B cell (primary cell): ENCODE results near the gene C20orf141. TPM values are rescaled to one million over a fixed set of nuclear protein-coding genes. Genes with fewer than 3 reads are reported as not detected.

Experiments used
- ATAC-seq: fragments of 200-7000 bp; cut with Tn5 transposase; one replicate; pipeline ENCODE4 v1.10.0; 2021; ENCODE audit warnings: low read depth, mild to moderate bottlenecking, moderate number of reproducible peaks, moderate library complexity
- CTCF ChIA-PET: fragments of 350-600 bp; sonication (Branson Sonifier 250); formaldehyde crosslinking; loops from one replicate; lab custom pipeline; 2021; ENCODE audit warnings: antibody characterized with exemption, inconsistent platforms; lab: Charles Lee
- POLR2A ChIA-PET: fragments of 350-600 bp; sonication (Branson Sonifier 250); formaldehyde crosslinking; loops from one replicate; lab custom pipeline; 2021; ENCODE audit warnings: antibody characterized with exemption; lab: Charles Lee
- DNase-seq: peaks from one replicate; pipeline ENCODE4 v3.0.0; 2013
- H2AFZ ChIP-seq: 2 replicates; pipeline ENCODE4 v1.6.1; 2012; ENCODE audit warnings: mild to moderate bottlenecking, low read depth, low read length; ENCODE audit not compliant: insufficient read depth, poor library complexity, severe bottlenecking
- H3K27ac ChIP-seq, 2 donors: 1 replicate in 1 of 2; 2 replicates in 1 of 2; pipeline ENCODE4 v1.5.1; 2012 to 2013; ENCODE audit warnings: low read length in 2 of 2, mild to moderate bottlenecking in 2 of 2, moderate library complexity in 1 of 2
- H3K27me3 ChIP-seq, 4 experiments: fragments of 200-600 bp in 1 of 4; sonication (generic) in 1 of 4; replicated peaks in 1 of 4; 1 replicate in 2 of 4; 2 replicates in 2 of 4; pipeline versions ENCODE4 v1.6.1 to v1.7.0; 2013 to 2016; ENCODE audit warnings: low read length in 3 of 4, mild to moderate bottlenecking in 2 of 4, mixed read lengths in 1 of 4, moderate library complexity in 1 of 4; ENCODE audit not compliant: insufficient read depth in 4 of 4, control insufficient read depth in 3 of 4; ENCODE audit errors: control extremely low read depth in 1 of 4
- H3K36me3 ChIP-seq, 2 experiments: replicated peaks in 1 of 2; 1 replicate in 1 of 2; 2 replicates in 1 of 2; pipeline versions ENCODE4 v1.6.1 to v1.7.1; 2013; ENCODE audit warnings: low read length in 1 of 2; ENCODE audit not compliant: insufficient read depth in 2 of 2, control insufficient read depth in 1 of 2; ENCODE audit errors: control extremely low read depth in 1 of 2, extremely low read depth in 1 of 2
- H3K4me1 ChIP-seq, 2 donors: fragments of 200-600 bp in 1 of 2; sonication (generic) in 1 of 2; 1 replicate in 1 of 2; 2 replicates in 1 of 2; pipeline versions ENCODE4 v1.5.1 to v1.6.1; 2013 to 2017; ENCODE audit warnings: low read length in 2 of 2; ENCODE audit not compliant: control insufficient read depth in 2 of 2, insufficient read depth in 2 of 2
- H3K4me2 ChIP-seq: replicated peaks from 2 replicates; pipeline ENCODE3; 2012; ENCODE audit warnings: mild to moderate bottlenecking, low read depth, low read length; ENCODE audit not compliant: poor library complexity, severe bottlenecking
- H3K4me3 ChIP-seq, 5 experiments: fragments of 200-600 bp in 1 of 5; sonication (generic) in 1 of 5; 1 replicate in 3 of 5; 2 replicates in 2 of 5; pipeline versions ENCODE4 v1.5.1 to v1.7.0; 2011 to 2016; ENCODE audit warnings: low read length in 4 of 5, mild to moderate bottlenecking in 4 of 5, low read depth in 2 of 5, control low read depth in 1 of 5, moderate library complexity in 1 of 5; ENCODE audit not compliant: insufficient read depth in 1 of 5; ENCODE audit errors: control extremely low read depth in 1 of 5, extremely low read depth in 1 of 5
- H3K79me2 ChIP-seq: fragments of 200-600 bp; sonication (generic); one replicate; pipeline ENCODE4 v1.6.0; 2016; ENCODE audit warnings: low read length; ENCODE audit not compliant: control insufficient read depth, insufficient read depth
- H3K9ac ChIP-seq: fragments of 200-600 bp; sonication (generic); 2 replicates; pipeline ENCODE4 v1.6.1; 2017; ENCODE audit warnings: mild to moderate bottlenecking, low read length, moderate library complexity
- H3K9me3 ChIP-seq, 3 donors: one replicate each; pipeline versions ENCODE4 v1.6.1 to v1.7.1; 2013; ENCODE audit warnings: low read length in 2 of 3; ENCODE audit not compliant: control insufficient read depth in 2 of 3, insufficient read depth in 1 of 3; ENCODE audit errors: control extremely low read depth in 1 of 3
- H4K20me1 ChIP-seq: 2 replicates; pipeline ENCODE4 v1.6.0; 2012; ENCODE audit warnings: mild to moderate bottlenecking, low read length; ENCODE audit not compliant: insufficient read depth, control insufficient read depth, poor library complexity, severe bottlenecking
- H3K27ac Mint-ChIP-seq: one replicate; pipeline ENCODE4 v1.8.0; 2021; ENCODE audit warnings: mixed read lengths
- H3K27me3 Mint-ChIP-seq: one replicate; pipeline ENCODE4 v1.8.0; 2021; ENCODE audit warnings: mixed read lengths
- H3K4me1 Mint-ChIP-seq: one replicate; pipeline ENCODE4 v1.8.0; 2021; ENCODE audit warnings: mixed read lengths
- H3K4me3 Mint-ChIP-seq: one replicate; pipeline ENCODE4 v1.8.0; 2021; ENCODE audit warnings: mixed read lengths
- H3K9me3 Mint-ChIP-seq: one replicate; pipeline ENCODE4 v1.8.0; 2022; ENCODE audit warnings: mixed read lengths; ENCODE audit not compliant: insufficient read depth
- CTCF ChIP-seq: fragments of 200-600 bp; IDR thresholded peaks from one replicate; pipeline ENCODE4 v1.8.0; 2022; ENCODE audit warnings: antibody characterized with exemption, mild to moderate bottlenecking
- EZH2 ChIP-seq: IDR thresholded peaks from 2 replicates; pipeline ENCODE4 v1.6.1; 2012; ENCODE audit warnings: borderline replicate concordance, low read depth, mild to moderate bottlenecking, moderate library complexity, low read length; ENCODE audit not compliant: insufficient read depth, poor library complexity, severe bottlenecking
- WGBS: methylation state at CpG from one replicate; pipeline ENCODE4 v1.1.5; 2013; ENCODE audit warnings: missing lambda C conversion rate; ENCODE audit not compliant: insufficient coverage; 5-methylcytosine and 5-hydroxymethylcytosine counted together
- intact Hi-C: fragments of 100-400 bp; cut with micrococcal nuclease; formaldehyde crosslinking; loops from one replicate; pipeline ENCODE4 v1.10.0; 2022
- polyA plus RNA-seq: library from polyadenylated mRNA; depleted of rRNA; stranded (reverse); fragments of >200 nt; gene quantifications from 2 replicates; pipeline ENCODE4 v1.2.3, GENCODE V29; 2012
- total RNA-seq, 2 donors: library from RNA; stranded (reverse); fragments of 120-200 nt in 1 of 2; gene quantifications; 1 replicate in 1 of 2; 2 replicates in 1 of 2; pipeline versions ENCODE4 v1.2.3 to v1.2.4, GENCODE V29; 2013 to 2022

C20orf141 gene
- total and polyA plus RNA-seq, 2 donors (not counting 1 experiment from before 2014, with no cell fraction given) = not detected

GRCh38 chr20:2820084-2820895 is 5.5 kb downstream of the C20orf141 start:
- no peaks in the 10 kb centered on the region for H4K20me1 ChIP-seq
- ATAC-seq (no peak), DNase-seq (no peak)
- ChIA-PET POLR2A (no interaction called here), CTCF (no interaction called here)
- peaks cover 36% of the 10 kb centered on the region for H3K27me3 Mint-ChIP-seq
- H3K27ac ChIP-seq = no peak overlapping the region
- H3K4me1 Mint-ChIP-seq = peaks cover 9% of the 10 kb centered on the region
- 76% methylated on average over 30 of the region's 32 CpGs for WGBS
- H3K4me3 Mint-ChIP-seq = no peak overlapping the region
- no peak for TF ChIP-seq CTCF
- TF ChIP-seq EZH2 = no peak
- no peak overlapping the region for H3K9ac ChIP-seq
- no peaks in the 10 kb centered on the region for H3K79me2 ChIP-seq
- peaks cover 0 to 3% of the 10 kb centered on the region in 2 donors for H3K4me1 ChIP-seq
- peaks cover 0 to 46% (median 17%) of the 10 kb centered on the region in 4 experiments for H3K27me3 ChIP-seq
- no peak overlapping the region for H2AFZ ChIP-seq
- H3K9me3 ChIP-seq = no peaks in the 10 kb centered on the region
- no peaks in the 10 kb centered on the region for H3K9me3 Mint-ChIP-seq
- no peaks in the 10 kb centered on the region for H3K36me3 ChIP-seq
- H3K4me2 ChIP-seq = no peak overlapping the region
- no peak overlapping the region for H3K27ac Mint-ChIP-seq
- H3K4me3 ChIP-seq = no peak overlapping the region
- intact Hi-C loops = no loop called here
